KMS-11 (cell line): ENCODE data around the gene SMIM41.

Experiments
- H2AFZ ChIP-seq: fragments of 200-600 bp; sonication (generic); 2 replicates; pipeline ENCODE4 v1.6.1; 2016; ENCODE audit warnings: antibody characterized with exemption, mixed run types, low read depth
- H3K27ac ChIP-seq: fragments of 200-600 bp; sonication (generic); 2 replicates; pipeline ENCODE4 v1.6.1; 2016; ENCODE audit warnings: mild to moderate bottlenecking, mixed run types
- H3K27me3 ChIP-seq: fragments of 200-600 bp; sonication (generic); 2 replicates; pipeline ENCODE4 v1.6.1; 2017; ENCODE audit warnings: mild to moderate bottlenecking, low read depth, mixed run types, moderate library complexity; ENCODE audit not compliant: insufficient read depth
- H3K36me3 ChIP-seq: fragments of 200-600 bp; sonication (generic); 2 replicates; pipeline ENCODE4 v1.6.1; 2017; ENCODE audit warnings: mild to moderate bottlenecking, mixed run types; ENCODE audit not compliant: insufficient read depth
- H3K4me1 ChIP-seq: fragments of 200-600 bp; sonication (generic); 2 replicates; pipeline ENCODE4 v1.6.1; 2016; ENCODE audit warnings: mild to moderate bottlenecking, low read depth, mixed run types; ENCODE audit not compliant: poor library complexity, severe bottlenecking
- H3K4me2 ChIP-seq: fragments of 200-600 bp; sonication (generic); 2 replicates; pipeline ENCODE4 v1.7.0; 2016; ENCODE audit warnings: mild to moderate bottlenecking, mixed run types
- H3K4me3 ChIP-seq: fragments of 200-600 bp; sonication (generic); IDR thresholded peaks from 2 replicates; pipeline ENCODE4 v1.6.1; 2017; ENCODE audit warnings: low read depth, low read length, mixed read lengths; ENCODE audit not compliant: insufficient read depth
- H3K79me2 ChIP-seq: fragments of 200-600 bp; sonication (generic); 2 replicates; pipeline ENCODE4 v1.6.1; 2016; ENCODE audit warnings: low read depth, mixed run types; ENCODE audit not compliant: insufficient read depth
- H3K9ac ChIP-seq: fragments of 200-600 bp; sonication (generic); 2 replicates; pipeline ENCODE4 v1.6.1; 2016; ENCODE audit warnings: mild to moderate bottlenecking, mixed run types
- H4K20me1 ChIP-seq: fragments of 200-600 bp; sonication (generic); 2 replicates; pipeline ENCODE4 v1.6.1; 2016; ENCODE audit warnings: mild to moderate bottlenecking, mixed run types; ENCODE audit not compliant: insufficient read depth
- TF ChIP-seq, protein P1 (sequence below): fragments of 200-600 bp; sonication (generic); conservative IDR thresholded peaks from 2 replicates; pipeline ENCODE4 v1.6.1; 2017; ENCODE audit warnings: low read depth, mild to moderate bottlenecking, antibody characterized with exemption, low read length, moderate library complexity, mixed read lengths

SMIM41 gene

GRCh38 chr12:52049286-52049685, 30.2 kb upstream of the SMIM41 start:
- H2AFZ ChIP-seq: no peak overlapping the region
- no peak overlapping the region for H3K4me3 ChIP-seq
- no peak overlapping the region for H3K27ac ChIP-seq
- H3K79me2 ChIP-seq: no peaks in the 10 kb centered on the region
- peaks cover 25% of the 10 kb centered on the region for H3K4me1 ChIP-seq
- H3K4me2 ChIP-seq: peak overlapping the region; percentile 86; the same call in 1 of the 2 replicates
- no peak overlapping the region for H3K9ac ChIP-seq
- TF ChIP-seq, protein P1, sequence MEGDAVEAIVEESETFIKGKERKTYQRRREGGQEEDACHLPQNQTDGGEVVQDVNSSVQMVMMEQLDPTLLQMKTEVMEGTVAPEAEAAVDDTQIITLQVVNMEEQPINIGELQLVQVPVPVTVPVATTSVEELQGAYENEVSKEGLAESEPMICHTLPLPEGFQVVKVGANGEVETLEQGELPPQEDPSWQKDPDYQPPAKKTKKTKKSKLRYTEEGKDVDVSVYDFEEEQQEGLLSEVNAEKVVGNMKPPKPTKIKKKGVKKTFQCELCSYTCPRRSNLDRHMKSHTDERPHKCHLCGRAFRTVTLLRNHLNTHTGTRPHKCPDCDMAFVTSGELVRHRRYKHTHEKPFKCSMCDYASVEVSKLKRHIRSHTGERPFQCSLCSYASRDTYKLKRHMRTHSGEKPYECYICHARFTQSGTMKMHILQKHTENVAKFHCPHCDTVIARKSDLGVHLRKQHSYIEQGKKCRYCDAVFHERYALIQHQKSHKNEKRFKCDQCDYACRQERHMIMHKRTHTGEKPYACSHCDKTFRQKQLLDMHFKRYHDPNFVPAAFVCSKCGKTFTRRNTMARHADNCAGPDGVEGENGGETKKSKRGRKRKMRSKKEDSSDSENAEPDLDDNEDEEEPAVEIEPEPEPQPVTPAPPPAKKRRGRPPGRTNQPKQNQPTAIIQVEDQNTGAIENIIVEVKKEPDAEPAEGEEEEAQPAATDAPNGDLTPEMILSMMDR: no peak
- no peaks in the 10 kb centered on the region for H3K36me3 ChIP-seq
- no peaks in the 10 kb centered on the region for H3K27me3 ChIP-seq
- no peaks in the 10 kb centered on the region for H4K20me1 ChIP-seq

- Histone ChIP-seq H3K4me1 (peaks cover 25% of the 10 kb centered on the region), H3K79me2 (no peaks in the 10 kb centered on the region), H3K36me3 (no peaks in the 10 kb centered on the region), H4K20me1 (no peaks in the 10 kb centered on the region), H3K27ac (no peak overlapping the region), H3K9ac (peak overlapping the region; percentile 98; the same call in 1 of the 2 replicates), H3K4me3 (no peak overlapping the region), H3K27me3 (no peaks in the 10 kb centered on the region), H2AFZ (no peak overlapping the region), H3K4me2 (peak overlapping the region; percentile 86; the same call in 1 of the 2 replicates)
- TF ChIP-seq, protein P1: no peak
Observed at GRCh38 chr12:52049688-52050087, 29.8 kb upstream of the SMIM41 start.

DNA sequence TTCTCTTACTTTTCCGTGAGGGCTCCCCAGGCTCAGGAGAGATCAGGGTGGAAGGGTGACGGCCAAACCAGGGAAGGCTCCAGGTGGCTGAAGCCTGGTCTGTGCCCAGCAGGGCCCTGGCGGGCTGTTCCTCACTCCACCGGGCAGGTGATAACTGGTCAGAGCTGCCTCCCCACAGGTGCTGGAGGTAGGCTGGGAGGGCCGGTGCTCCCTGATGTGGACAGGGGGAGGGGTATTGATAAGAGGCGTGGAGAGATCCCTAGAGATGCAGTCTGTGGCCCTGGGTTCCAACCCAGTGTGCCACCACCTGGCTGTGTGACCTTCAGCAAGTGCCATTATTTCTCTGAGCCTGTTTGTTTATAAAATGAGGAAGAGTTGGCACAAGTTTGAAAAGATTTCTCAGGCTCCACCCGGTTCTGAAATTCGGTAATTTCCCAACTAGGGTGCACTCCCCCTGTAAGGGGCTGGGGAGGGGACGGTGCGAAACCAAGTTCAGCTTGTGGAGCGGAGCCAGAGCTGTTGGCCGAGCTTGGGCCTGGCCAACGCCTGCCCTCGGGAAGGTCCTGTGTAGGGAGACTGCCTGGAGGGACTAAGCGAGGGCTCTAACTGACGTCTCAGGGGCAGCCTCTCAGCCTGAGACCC, 29.3 kb upstream of the SMIM41 start:
- H3K4me2 ChIP-seq: peak overlapping the region; percentile 86
- H3K9ac ChIP-seq: peak overlapping the region; percentile 98
- peaks cover 25% of the 10 kb centered on the region for H3K4me1 ChIP-seq
- no peaks in the 10 kb centered on the region for H3K79me2 ChIP-seq
- no peaks in the 10 kb centered on the region for H3K27me3 ChIP-seq
- peak overlapping the region; percentile 94 for H2AFZ ChIP-seq
- no peaks in the 10 kb centered on the region for H4K20me1 ChIP-seq
- TF ChIP-seq, protein P1: no peak
- H3K36me3 ChIP-seq: no peaks in the 10 kb centered on the region
- H3K4me3 ChIP-seq: no peak overlapping the region
- H3K27ac ChIP-seq: peak overlapping the region; percentile 70

- Histone ChIP-seq H3K4me1 (peaks cover 21% of the 10 kb centered on the region), H3K27me3 (no peaks in the 10 kb centered on the region), H3K4me2 (peak within 1 kb of the TSS; percentile 86), H3K36me3 (no peaks in the 10 kb centered on the region), H2AFZ (peak within 1 kb of the TSS; percentile 94), H3K79me2 (no peaks in the 10 kb centered on the region), H3K9ac (peak within 1 kb of the TSS; percentile 98), H3K4me3 (no peak within 1 kb of the TSS), H3K27ac (peak within 1 kb of the TSS; percentile 70), H4K20me1 (no peaks in the 10 kb centered on the region)
- TF ChIP-seq, protein P1: no peak
Observed at GRCh38 chr12:52050758-52051541, 28.6 kb upstream of the SMIM41 start, which contains the start of gene NR4A1. Gene NR4A1 (plus strand): TSS chr12:52051442. CDS start chr12:52054329, 2,887 bp downstream.
